ENCODE results near the gene MEG3.

The MEG3 gene

GRCh38 chr14:100850841-100851585 lies 25.1 kb downstream of the MEG3 start:
- peak; percentile 66 for DNase-seq

- no peak for DNase-seq
These were observed 25.6 kb downstream of the MEG3 start for GRCh38 chr14:100851586-100851916.

GRCh38 chr14:100851946-100852620 lies 26.2 kb downstream of the MEG3 start:
- no peak for DNase-seq

GRCh38 chr14:100854435-100854834 lies 28.5 kb downstream of the MEG3 start:
- DNase-seq: no peak

GRCh38 chr14:100855256-100855930 lies 29.5 kb downstream of the MEG3 start:
- DNase-seq: no peak

GRCh38 chr14:100856056-100856950 lies 30.4 kb downstream of the MEG3 start:
- no peak for DNase-seq

- DNase-seq: no peak
These were observed 31.5 kb downstream of the MEG3 start for GRCh38 chr14:100857233-100857922.

- no peak for DNase-seq
These were observed 32.3 kb downstream of the MEG3 start for GRCh38 chr14:100857923-100858837.

- DNase-seq: no peak
These were observed 32.9 kb downstream of the MEG3 start for GRCh38 chr14:100858838-100859220.

- DNase-seq: no peak
These were observed 33.9 kb downstream of the MEG3 start for GRCh38 chr14:100859781-100860180.

- DNase-seq: no peak
These were observed 34.8 kb downstream of the MEG3 start for GRCh38 chr14:100860556-100861187.

GRCh38 chr14:100861188-100861936 lies 35.4 kb downstream of the MEG3 start:
- DNase-seq: no peak

- no peak for DNase-seq
These were observed 36.0 kb downstream of the MEG3 start for GRCh38 chr14:100861937-100862247.

- no peak for DNase-seq
These were observed 36.4 kb downstream of the MEG3 start for GRCh38 chr14:100862277-100862676.

GRCh38 chr14:100862793-100863192 lies 36.9 kb downstream of the MEG3 start:
- no peak for DNase-seq

GRCh38 chr14:100864206-100864605 lies 38.3 kb downstream of the MEG3 start:
- no peak for DNase-seq

- DNase-seq: no peak
These were observed 39.2 kb downstream of the MEG3 start for GRCh38 chr14:100864960-100865681.

- no peak for DNase-seq
These were observed 40.0 kb downstream of the MEG3 start for GRCh38 chr14:100865682-100866591.
